Type B pancreatic cell (in vitro differentiated cells): ENCODE measurements around the gene TRIM7. TPM values are rescaled to one million over a fixed set of nuclear protein-coding genes. Genes with fewer than 3 reads are reported as not detected.

ENCODE experiments used
- DNase-seq: peaks from one replicate; pipeline ENCODE4 v3.0.0; 2021; ENCODE audit warnings: mixed read lengths; ENCODE audit not compliant: unreplicated experiment; ENCODE audit errors: extremely low spot score
- H3K27ac Mint-ChIP-seq: 2 replicates; pipeline ENCODE4 v1.8.0; 2021; ENCODE audit warnings: mild to moderate bottlenecking, mixed read lengths
- H3K27me3 Mint-ChIP-seq: 2 replicates; pipeline ENCODE4 v1.8.0; 2021; ENCODE audit warnings: mixed read lengths
- H3K36me3 Mint-ChIP-seq: 2 replicates; pipeline ENCODE4 v1.8.0; 2021; ENCODE audit warnings: mixed read lengths
- H3K4me1 Mint-ChIP-seq: one replicate; pipeline ENCODE4 v1.8.0; 2021; ENCODE audit warnings: mixed read lengths; ENCODE audit not compliant: unreplicated experiment
- H3K4me3 Mint-ChIP-seq: 2 replicates; pipeline ENCODE4 v1.8.0; 2021; ENCODE audit warnings: mild to moderate bottlenecking, mixed read lengths
- H3K9me3 Mint-ChIP-seq: 2 replicates; pipeline ENCODE4 v1.8.0; 2021; ENCODE audit warnings: mixed read lengths
- CTCF ChIP-seq: fragments of 200-600 bp; sonication (generic); conservative IDR thresholded peaks from 2 replicates; pipeline ENCODE4 v1.5.0; 2021; ENCODE audit warnings: antibody characterized with exemption, mild to moderate bottlenecking
- total RNA-seq: library from RNA; stranded (reverse); gene quantifications from 2 replicates; pipeline ENCODE4 v1.2.1, GENCODE V29; 2021; ENCODE audit warnings: low replicate concordance

Gene TRIM7
- total RNA-seq, 1 donor from 2014 or later: 0.58 TPM

GRCh38 chr5:181243564-181244343, 38.8 kb upstream of the TRIM7 start, which contains the start of gene RACK1:
TSS of gene RACK1 (minus strand) at chr5:181243906. CDS start at chr5:181243800, 106 bp downstream.
- Mint-ChIP-seq H3K4me1 (peaks cover 20% of the 10 kb centered on the region), H3K36me3 (peaks cover 27% of the 10 kb centered on the region), H3K4me3 (peak within 1 kb of the TSS; percentile 97), H3K27me3 (no peaks in the 10 kb centered on the region), H3K27ac (peak within 1 kb of the TSS; percentile 98), H3K9me3 (no peaks in the 10 kb centered on the region)
- no peak for TF ChIP-seq CTCF
- peak; percentile 91 for DNase-seq

GRCh38 chr5:181243018-181243563, 38.1 kb upstream of the TRIM7 start:
- no peak for TF ChIP-seq CTCF
- no peaks in the 10 kb centered on the region for H3K9me3 Mint-ChIP-seq
- H3K27me3 Mint-ChIP-seq: no peaks in the 10 kb centered on the region
- H3K36me3 Mint-ChIP-seq: peaks cover 33% of the 10 kb centered on the region
- peaks cover 17% of the 10 kb centered on the region for H3K4me1 Mint-ChIP-seq
- peak overlapping the region; percentile 98 for H3K27ac Mint-ChIP-seq
- DNase-seq: no peak
- H3K4me3 Mint-ChIP-seq: peak overlapping the region; percentile 97

GRCh38 chr5:181242031-181242451, 37.0 kb upstream of the TRIM7 start:
- no peak for TF ChIP-seq CTCF
- peaks cover 13% of the 10 kb centered on the region for H3K4me1 Mint-ChIP-seq

GRCh38 chr5:181241393-181241975, 36.5 kb upstream of the TRIM7 start:
- peak overlapping the region; percentile 98 for H3K27ac Mint-ChIP-seq
- H3K4me3 Mint-ChIP-seq: peak overlapping the region; percentile 97
- no peak for DNase-seq
- peaks cover 38% of the 10 kb centered on the region for H3K36me3 Mint-ChIP-seq
- H3K27me3 Mint-ChIP-seq: no peaks in the 10 kb centered on the region
- TF ChIP-seq CTCF: no peak
- peaks cover 13% of the 10 kb centered on the region for H3K4me1 Mint-ChIP-seq
- H3K9me3 Mint-ChIP-seq: no peaks in the 10 kb centered on the region

More at GRCh38 chr5:181242031-181242451, 37.0 kb upstream of the TRIM7 start:
- DNase-seq: no peak
- Mint-ChIP-seq H3K27me3 (no peaks in the 10 kb centered on the region), H3K27ac (peak overlapping the region; percentile 98), H3K4me3 (peak overlapping the region; percentile 97), H3K9me3 (no peaks in the 10 kb centered on the region), H3K36me3 (peaks cover 35% of the 10 kb centered on the region)

GRCh38 chr5:181239062-181239663, 34.2 kb upstream of the TRIM7 start:
- H3K9me3 Mint-ChIP-seq: no peaks in the 10 kb centered on the region

More at GRCh38 chr5:181239062-181239663, 34.2 kb upstream of the TRIM7 start:
- H3K4me1 Mint-ChIP-seq: peaks cover 4% of the 10 kb centered on the region
- DNase-seq: no peak
- TF ChIP-seq CTCF: no peak
- peak overlapping the region; percentile 69 for H3K27ac Mint-ChIP-seq
- H3K36me3 Mint-ChIP-seq: peaks cover 43% of the 10 kb centered on the region
- H3K27me3 Mint-ChIP-seq: no peaks in the 10 kb centered on the region
- peak overlapping the region; percentile 71 for H3K4me3 Mint-ChIP-seq
